Inflammatory macrophage treated with lipopolysaccharide for 1 hour (primary cell): Measurements from ENCODE around the gene WWC1.
"Not testable (repeated sequence)": the region's sequence is repeated elsewhere in the genome, so short reads cannot be mapped to it uniquely, and the experiment has no call there.

Experiments
- DNase-seq, 2 donors: peaks; one replicate each; pipeline ENCODE4 v3.0.0-alpha.2; 2020 to 2022

WWC1 gene

DNA sequence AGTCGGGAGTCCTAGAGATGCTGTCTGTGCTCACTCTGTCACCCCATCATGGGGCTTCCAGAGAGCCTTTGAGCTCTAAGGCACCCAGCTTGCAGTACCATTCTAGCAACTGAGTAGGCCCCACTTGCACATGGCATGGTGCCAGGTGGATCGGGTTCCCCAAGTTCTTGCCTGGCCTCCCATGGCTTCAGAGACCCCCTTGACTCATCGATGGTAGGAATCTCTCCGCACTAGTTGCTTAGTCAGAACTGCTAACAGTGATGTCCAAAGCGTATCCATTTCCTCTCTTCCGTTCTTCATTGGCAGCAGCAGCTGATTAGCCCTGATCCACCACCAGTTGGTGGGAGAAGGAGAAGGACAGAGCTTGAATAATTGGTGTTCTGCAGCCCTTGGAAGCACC, 124.5 kb downstream of the WWC1 start:
- DNase-seq: no peak

DNA sequence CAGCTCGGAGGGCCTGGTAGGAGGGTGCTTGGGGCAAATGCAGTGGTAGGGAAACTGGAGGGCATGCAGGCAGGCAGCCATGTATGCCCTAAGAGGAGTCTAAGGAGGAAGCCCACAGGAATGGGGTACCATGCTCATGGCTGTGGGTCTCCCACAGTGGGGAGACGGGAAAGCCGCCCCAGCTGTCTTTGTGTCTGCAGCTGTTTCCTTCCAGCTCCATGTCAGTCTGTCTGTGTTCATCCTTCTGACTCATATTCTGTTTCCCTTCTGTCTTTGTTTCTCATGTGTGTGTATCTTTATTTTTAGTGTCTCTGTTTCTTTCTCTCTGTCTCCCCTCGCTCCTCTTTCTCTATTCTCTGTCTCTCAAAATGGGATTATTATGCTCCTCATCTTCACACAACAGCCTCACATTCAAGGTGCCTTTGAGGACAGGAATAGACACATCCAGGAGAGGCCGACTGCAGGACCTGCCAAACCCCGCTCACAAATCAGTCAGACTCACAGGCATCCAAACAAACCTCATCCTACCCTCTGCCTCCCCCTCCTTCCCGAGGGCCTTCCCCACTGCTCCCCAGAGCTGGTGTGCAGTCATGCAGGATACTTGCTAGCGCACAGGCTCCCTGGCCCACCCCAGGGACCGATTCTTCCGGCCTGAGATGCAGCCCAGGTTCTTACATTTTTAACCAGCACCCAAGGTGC, 126.4 kb downstream of the WWC1 start:
- no peak for DNase-seq

DNA sequence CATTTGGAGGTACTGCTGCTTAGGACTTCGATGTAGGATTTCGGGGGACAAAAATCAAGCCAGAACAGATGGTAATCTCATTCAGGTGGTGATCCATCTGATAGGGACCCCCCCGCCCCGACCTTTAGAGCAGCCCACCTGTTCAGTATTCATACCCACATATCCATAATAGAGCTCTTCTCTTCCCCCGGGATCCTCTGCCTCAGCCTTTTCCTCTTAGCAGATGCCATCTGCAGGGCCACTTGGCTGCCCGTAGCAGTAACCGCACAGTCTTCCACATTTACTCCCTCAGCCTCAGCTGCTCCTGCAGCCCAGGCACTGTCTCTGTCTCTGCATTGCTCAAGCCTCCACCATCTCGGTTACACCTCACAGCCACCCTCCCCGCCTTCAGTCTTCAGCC, 129.0 kb downstream of the WWC1 start:
- DNase-seq: no peak

DNA sequence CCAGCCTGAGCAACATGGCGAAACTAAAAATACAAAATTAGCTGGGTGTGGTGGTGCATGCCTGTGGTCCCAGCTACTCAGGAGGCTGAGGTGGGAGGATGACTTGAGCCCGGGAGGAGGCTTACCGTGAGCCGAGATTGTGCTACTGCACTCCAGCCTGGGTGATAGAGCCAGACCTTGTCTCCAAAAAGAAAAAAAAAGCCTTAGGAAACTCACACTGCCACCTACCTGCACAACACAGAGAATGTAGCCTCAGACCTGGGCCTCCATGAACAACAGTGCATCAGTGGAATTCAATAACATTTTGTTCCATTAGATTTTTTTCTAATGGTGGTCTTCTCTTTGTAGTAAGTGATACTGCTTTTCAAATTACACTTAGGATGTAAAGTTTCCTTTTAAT, 131.0 kb downstream of the WWC1 start:
- no peak for DNase-seq

DNA sequence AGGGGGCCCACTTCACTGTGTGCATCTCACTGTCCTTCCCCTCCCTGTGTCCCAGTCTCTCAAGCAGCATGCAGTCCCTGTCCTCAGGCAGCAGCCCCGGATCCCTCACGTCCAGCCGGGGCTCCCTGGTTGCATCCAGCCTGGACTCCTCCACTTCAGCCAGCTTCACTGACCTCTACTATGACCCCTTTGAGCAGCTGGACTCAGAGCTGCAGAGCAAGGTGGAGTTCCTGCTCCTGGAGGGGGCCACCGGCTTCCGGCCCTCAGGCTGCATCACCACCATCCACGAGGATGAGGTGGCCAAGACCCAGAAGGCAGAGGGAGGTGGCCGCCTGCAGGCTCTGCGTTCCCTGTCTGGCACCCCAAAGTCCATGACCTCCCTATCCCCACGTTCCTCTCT, 132.0 kb downstream of the WWC1 start:
- DNase-seq: no peak

DNA sequence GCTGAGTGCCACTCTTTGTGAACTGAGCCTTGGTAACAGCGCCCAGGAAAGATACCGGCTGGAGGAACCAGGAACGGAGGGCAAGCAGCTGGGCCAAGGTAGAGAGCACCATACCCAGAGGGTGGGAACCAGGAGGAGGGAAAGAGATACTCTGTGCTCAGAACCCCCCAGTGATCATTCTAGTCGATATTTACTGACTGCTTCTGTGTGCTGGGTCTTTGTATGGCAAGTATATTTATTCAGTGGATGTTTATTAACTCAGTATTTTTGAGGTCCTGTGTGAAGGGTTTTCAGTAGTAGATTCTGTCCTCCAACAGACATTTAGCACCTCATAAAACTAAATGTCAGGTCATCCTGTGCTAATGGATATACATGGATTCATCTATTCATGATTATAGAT, 132.5 kb downstream of the WWC1 start:
- DNase-seq: no peak

DNA sequence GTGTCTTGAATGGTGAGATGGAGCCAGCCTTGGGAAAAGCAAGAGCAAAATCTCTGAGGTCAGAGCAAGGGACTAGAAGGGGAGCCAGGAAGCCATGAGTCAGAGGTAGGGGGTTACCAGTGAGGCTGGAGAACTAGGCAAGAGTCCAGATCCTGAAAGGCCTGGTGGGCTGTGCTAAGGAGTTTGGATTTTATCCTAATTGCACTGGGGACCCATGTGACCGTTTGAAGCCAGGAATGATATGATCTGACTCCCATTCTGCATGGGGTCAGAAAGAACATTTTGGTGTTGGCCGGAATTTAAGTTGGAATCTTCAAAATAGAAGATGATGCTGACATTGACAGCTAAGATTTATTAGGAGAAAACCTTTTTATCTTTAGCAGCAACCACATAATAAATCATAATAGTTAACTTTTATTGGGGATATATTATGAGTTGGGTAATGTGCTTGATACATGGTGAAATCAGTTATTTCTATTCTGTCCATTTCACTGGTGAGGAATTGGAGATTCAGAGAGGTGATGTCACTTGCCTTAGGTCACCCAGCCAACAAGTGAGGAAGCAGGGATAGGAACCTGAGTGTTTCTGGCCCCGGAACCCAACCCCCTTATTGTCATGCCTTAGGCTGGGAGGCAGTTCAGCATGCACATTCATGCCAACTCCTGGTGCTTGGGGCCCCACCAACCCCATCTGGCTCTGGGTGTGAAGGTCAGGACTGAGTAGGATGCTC, 133.3 kb downstream of the WWC1 start:
- no peak for DNase-seq

DNA sequence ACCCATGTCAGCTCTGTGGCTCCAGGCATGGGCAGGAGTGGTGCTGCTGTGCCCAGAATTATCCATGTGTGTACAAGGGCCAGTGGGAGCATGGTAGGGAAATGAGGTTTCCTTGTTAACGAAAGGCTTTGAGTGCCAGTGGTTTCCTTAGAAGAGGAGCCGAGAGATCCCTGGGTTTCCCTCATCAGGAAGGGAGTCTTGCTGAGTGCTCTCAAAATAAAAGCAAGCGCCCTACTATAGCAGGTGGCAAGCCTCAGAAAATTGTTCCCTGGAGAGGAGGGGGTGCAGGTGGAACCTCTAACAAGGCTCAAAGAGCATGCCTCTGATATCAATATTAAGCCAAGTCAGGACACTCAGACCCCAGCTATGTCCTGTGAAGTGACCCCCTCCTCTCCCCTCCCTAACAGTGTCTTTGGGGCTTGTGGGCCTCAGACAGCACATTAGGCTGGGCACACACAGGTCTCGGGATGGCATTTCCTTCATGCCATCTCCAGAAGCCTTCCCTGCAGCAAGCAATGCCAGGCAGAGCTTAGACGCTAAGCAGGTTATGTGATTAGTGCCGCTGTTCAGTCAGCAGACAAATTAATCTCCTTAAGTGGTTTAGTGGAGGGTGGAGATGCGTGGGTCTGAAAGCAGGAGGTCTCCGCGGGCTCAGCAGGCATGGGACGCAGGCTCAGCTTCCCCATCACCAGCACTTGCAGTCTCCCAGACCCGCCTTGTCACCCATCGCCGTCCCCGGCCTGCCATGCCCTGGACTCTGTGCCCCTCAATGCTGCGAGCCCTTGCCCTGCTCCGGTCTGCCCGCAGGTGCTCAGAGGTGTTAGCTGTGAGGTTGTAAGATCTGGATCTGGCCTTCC, 134.8 kb downstream of the WWC1 start:
- DNase-seq: no peak

DNA sequence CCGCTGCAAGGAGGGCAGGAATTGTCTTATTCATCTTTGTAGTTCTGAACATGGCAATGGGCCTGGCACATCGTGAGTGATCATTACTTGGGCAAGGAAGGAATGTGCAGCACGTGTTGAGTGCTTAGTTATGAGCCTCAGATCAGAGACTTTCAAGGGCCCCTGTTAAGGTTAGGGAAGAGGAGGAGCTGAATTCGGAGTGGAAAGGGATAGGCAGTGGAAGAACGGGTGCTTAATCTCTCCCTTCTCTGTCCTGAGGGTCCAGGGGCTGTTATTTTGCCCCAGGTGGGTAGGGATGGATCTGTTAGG, 135.4 kb downstream of the WWC1 start:
- no peak for DNase-seq

DNA sequence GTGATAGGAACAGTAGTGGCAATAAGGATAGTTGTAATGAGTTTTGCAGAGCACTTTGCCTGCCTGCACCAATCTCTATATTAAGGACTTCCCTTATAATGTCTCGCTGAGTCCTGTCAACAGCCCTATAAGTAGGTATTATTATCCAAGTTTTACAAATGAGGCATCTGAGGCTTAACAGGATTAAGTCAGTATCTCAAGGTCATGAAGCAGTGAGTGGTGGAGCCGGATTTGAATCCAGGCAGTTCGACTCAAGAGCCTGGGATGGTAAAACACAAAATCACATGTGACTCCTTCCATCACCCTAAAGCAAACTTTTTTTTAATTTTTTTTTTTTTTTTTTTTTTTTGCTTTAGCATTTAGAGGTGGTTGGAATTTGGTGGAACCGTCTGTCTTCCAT, 135.8 kb downstream of the WWC1 start:
- DNase-seq: no peak

DNA sequence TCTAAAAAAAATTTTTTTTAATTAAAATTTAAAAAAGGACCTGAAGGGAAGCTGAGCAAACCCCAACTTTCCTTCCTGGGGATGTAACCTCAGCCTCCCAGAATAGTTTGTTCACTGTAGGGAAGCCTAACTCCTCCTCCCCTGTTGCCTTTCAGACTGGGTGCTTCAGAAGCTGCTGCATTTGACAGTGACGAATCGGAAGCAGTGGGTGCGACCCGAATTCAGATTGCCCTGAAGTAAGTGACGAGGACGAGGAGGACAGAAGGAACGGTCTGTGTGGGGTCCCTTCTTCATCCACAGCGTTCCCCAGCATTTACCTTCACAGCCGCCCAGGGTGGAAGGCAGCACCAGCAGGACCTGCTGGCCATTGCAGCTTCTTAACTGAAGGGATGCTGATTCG, 137.1 kb downstream of the WWC1 start:
- no peak for DNase-seq

DNA sequence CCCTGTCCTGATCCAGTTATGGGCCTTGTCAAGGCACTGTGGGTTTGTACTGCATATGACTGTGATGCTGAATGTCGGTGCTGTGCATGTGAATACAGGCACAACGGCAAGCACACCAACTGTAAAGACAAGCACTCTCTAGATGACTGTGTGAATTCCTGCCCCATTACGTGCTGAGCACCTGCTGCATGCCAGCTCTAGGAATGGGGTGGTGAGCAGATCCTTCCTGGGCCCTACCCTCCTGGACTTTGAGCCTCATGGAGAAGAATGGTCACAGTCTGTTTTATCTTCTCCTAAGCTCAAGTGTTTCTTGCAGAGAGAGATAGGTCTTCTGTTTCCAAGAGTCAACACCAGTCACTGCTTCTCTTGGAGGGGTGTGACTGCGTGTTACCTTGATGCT, 138.9 kb downstream of the WWC1 start:
- no peak for DNase-seq

DNA sequence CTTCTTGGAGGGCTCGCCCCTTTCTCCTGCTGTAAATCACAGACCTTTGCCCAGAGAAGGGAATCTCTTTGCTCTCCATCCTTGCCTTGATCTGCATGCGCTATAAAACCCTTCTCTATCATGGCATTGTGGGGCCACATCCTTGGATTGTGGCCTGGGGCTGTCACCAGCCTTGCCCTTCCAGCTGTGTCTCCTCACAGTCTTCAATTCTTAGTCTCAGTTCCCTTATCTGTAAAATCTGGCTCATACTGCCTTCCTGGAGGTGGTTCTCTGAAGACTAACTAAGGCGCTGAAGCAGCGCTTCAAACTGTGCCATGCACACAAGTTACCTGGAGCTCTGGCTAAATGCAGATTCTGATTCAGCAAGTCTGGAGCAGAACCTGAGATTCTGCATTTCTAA, 141.5 kb downstream of the WWC1 start:
- no peak for DNase-seq

DNA sequence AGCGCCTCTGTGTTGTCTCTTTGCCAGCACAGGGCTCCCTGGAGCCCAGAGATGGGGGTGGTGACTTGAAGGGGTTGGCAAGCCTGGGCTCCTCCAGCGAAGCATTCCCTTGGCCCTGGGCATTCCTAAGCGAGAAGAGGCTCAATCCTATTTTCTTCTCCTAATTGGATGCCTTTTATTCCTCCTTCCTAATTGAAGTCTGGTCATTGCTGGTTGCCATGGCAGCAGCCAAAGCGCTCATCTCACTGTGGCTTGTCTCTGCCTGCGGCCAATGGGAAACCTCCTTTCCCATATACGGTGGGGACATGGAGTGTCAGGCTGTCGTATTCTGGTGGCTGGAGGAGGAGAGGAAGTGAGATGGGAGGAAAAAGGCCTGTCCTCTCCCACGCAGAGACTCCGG, 142.6 kb downstream of the WWC1 start:
- no peak for DNase-seq

DNA sequence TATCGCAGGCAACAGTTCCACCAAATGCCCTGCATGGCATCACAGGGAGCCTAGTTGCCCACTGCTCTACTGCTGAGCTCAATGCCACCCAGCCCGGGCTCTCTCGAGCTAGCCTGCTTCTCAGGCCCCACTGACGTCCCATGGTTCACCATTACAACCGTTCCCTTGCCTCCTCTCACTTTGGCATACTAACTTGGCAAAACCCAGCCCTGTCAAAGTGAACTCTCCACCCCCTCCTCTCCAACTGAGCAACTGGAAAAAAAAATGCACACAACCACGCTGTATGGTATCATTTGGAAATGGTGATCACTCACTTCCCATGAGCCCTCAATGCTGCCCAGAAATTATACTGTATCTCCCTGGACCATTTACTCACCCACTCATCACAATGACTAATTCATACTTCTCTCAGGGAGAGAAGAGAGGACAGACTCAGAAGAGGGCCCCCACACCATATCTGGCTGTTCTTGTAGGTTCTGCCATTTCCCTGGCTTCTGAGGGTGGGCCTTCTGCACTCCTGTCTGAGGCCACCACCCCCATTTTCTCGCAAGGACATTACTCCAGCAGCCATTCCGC, 143.4 kb downstream of the WWC1 start:
- DNase-seq: no peak

DNA sequence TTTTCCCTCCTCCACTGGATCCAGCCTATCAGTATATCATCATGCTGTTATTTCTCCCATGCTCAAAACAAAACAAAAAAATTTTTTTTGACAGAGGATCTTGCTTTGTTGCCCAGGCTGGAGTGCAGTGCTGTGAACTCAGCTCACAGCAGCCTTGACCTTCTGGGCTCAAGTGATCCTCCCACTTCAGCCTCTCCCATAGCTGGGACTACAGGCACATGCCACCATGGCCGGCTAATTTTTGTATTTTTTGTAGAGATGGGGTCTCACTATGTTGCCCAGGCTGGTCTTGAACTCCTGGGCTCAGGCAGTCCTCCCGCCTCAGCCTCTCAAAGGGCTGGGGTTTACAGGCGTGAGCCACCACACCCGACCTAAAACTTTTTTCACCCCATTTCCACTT, 143.9 kb downstream of the WWC1 start:
- not testable (repeated sequence) for DNase-seq

DNA sequence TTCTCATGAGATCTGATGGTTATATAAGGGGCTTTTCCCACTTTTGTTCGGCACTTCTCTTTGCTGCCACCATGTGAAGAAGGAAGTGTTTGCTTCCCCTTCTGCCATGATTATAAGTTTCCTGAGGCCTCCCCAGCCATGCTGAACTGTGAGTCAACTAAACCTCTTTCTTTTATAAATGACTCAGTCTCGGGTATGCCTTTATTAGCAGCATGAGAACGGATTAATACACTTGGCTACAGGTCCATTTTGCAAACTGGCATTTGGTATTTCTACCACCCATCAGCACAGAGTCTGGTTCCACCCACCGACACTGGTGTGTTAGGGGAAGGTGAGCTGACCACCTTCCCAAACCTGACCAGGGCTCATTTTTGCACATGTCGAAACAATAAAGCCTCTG, 146.9 kb downstream of the WWC1 start:
- DNase-seq: peak in 1 of 2 donors; percentile 2

DNA sequence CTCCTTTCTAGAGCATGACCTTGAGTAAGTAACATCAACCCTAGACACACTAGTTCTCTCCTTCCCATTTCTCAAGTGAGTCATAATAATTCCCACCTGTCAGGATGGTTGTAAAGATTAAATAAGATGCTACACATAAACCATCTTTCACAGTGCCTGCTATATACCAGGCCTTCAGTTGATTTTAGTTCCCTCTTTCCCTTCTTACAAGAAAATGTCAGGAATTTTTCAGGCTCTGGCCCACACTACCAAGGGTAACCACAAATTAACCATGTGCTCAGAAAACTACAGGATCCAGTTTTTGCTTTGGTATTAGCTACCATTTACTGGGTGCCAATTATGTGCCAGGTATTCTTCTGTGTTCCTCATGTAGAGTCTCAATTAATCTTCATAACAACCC, 152.1 kb downstream of the WWC1 start:
- no peak for DNase-seq

DNA sequence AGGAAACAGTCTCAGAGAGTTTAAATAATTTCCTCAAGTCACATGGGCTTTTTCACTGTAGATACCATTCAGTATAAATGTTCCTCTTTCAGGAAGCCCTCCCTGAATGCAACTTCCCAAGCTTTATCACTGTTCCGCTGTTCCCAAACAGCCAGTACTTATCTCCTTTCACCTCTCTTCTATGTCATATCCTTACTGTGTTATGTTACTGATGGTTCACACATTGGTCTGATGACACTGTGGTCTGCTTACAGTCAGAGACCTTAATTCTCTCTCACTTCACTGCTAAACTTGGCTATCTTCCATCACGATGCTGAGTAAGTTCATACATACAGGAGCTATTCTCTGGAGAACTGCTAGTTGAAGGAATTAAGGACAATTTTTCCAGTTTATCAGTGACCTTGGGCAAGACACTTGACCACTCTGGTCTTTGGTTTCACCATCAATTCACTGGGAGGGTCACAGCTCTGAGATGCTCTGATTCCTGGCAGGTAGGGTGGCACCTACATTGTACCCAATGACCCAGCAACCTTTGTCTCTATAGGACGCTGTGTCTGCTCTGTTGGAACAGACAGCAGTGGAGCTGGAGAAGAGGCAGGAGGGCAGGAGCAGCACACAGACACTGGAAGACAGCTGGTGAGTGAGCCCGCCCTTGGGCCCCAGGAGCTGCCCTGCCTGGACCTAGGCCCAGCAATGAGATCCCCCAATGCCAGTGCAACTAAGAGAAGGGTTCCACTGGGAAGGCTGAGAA, 152.7 kb downstream of the WWC1 start:
- DNase-seq: no peak

DNA sequence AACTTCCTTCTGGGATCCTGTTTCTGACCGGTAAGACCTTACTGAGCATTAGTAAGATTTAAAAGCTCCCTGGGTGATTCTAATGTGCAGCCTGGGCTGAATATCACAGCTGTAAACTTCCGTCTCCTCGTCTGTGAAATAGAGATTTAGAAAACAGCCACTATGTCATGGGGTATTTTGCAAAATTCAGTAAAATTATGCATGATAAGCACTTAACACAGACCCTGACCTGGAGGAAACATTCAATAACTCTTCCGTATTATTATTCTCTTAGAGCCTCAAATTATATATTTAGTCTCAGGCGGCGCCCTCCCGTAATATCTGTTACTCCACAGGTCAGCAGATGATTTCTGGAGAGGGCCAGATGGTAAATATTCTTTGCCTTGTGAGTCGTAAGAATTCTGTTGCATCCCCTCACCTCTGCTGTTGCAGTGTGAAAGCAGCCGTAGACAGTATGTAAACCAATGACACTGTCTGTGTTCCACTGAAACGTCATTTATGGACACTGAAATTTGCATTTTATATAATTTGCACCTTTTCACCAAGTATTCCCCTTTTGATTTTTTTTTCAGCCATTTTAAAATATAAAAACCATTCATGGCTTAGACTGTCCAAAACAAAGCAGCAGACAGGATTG, 155.7 kb downstream of the WWC1 start:
- DNase-seq: no peak

DNA sequence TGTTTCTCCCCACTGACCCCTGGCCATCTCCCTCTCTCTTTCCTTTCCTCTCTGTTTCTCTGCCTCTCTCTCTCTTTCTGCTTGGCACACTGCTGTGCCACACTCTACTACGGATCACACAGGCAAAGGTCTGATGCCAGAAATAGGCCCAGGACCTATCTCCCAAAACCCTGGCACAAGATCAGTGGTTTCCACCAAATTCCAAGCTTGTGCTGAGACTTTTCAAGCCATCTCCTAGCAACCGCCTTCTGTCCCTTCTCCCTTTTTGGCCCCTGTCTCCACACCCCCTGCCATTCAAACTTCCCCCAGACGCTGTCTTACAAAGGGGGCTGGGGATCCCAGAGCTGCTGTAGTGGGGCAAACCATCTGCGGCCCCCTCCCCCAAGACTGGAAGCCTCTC, 156.4 kb downstream of the WWC1 start:
- no peak for DNase-seq

DNA sequence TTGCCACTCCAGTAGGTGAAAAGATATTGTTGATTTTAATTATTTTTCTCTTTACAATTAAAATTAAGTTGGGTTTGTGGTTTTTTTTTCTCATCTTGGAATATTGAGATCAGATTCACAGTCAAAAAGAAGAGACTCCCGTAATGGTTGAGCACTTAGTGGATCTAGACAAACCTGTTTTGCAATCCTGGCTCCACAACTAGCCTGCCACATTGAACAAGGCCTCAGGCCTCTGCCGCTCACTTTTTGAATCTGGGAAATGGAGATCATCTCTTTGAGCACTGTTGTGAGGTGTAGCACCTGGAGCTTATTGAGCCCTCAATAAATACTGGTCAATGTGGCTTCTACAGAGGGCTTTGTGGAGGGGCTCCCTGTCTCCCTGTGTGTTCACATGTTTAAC, 157.7 kb downstream of the WWC1 start:
- DNase-seq: no peak

DNA sequence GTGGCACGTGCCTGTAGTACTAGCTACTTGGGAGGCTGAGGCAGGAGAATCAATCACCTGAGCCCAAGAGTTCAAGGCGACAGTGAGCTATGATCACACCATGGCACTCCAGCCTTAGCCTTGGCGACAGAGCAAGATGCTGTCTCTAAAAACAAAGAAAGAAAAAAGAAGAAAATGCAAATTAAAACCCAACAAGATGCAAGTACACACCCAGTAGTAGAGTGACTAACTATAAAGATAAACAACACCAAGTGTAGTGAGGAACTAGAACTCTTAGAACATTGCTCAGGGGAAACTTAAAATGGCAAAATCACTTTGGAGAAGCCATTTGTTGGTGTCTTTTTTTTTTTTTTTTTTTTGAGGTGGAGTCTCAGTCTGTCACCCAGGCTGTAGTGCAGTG, 160.1 kb downstream of the WWC1 start:
- no peak for DNase-seq
